ENCODE results near the gene SNURF. TPM values are rescaled to one million over a fixed set of nuclear protein-coding genes. Genes with fewer than 3 reads are reported as not detected.
"Not testable (repeated sequence)": the region's sequence is repeated elsewhere in the genome, so short reads cannot be mapped to it uniquely, and the experiment has no call there.

Gene SNURF
- not detected in 2 replicates for total RNA-seq (2014; rRNA removed; shearing (Covaris generic); ENCODE audit: low replicate concordance)

DNA sequence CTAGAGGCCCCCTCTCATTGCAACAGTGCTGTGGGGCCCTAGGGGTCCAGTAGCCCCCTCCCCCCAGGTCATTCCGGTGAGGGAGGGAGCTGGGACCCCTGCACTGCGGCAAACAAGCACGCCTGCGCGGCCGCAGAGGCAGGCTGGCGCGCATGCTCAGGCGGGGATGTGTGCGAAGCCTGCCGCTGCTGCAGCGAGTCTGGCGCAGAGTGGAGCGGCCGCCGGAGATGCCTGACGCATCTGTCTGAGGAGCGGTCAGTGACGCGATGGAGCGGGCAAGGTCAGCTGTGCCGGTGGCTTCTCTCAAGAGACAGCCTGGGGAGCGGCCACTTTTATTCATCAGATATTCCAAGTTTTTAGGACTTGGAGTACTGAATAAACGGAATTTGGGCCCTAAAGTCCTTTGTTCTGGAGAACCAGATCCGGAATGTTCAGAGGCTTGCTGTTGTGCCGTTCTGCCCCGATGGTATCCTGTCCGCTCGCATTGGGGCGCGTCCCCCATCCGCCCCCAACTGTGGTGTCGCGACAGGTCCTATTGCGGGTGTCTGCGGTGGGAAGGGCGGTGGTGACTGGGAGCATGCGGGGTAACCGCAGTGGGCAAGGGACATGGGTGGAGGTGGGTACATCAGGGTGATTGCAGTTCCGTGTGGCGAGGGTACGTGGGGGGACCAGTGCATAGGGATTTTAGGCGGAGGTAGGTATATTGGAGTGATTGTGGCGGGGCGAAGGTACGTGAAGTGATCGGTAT is at the start of gene SNURF, which contains the start of gene SNRPN:
Gene SNURF, plus strand, starts transcription at position 205 of the 748 bp plus-strand sequence. Its CDS starts 62 bp downstream, at position 267.
Gene SNRPN, plus strand, starts transcription at position 205 of the 748 bp plus-strand sequence. CDS start 19,467 bp downstream, outside the sequence.
- in situ Hi-C loops (cut with HindIII; ENCODE audit: low pct_unique_long_range_greater_than_20kb, low sequenced_read_pairs): no loop called here
- DNase-seq (ENCODE audit: low read depth): peak; percentile 43

DNA sequence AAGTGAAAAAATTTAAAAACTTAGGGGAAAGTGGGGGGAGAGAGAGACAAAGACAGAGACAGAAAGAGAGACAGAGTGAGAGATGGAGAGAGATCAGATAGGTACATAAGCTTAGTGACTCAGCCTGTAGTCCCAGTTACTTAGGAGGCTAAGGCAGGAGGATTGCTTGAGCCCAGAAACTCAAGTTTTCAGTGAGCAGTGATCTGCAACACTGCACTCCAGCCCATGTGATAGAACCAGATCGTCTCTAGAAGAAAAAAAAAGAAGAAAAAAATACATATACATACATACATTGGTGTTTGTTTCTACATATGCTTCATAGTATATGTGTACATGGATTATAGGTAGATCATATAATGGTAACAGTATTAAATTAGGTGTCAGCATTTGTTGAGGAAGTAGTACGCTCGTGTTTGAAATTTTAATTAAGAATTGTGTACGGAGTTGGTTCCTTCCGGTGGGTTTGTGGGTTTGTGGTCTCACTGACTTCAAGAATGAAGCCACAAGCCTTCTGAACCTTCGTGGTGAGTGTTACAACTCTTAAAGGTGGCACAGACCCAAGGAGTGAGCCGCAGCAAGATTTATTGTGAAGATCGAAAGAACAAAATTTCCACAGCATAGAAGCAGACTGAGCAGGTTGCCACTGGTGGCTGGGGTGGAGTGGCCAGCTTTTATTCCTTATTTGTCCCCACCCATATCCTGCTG is 38.3 kb upstream of the SNURF start:
- no peak for DNase-seq (ENCODE audit: low read depth)
- in situ Hi-C loops (cut with HindIII; ENCODE audit: low pct_unique_long_range_greater_than_20kb, low sequenced_read_pairs): no loop called here

DNA sequence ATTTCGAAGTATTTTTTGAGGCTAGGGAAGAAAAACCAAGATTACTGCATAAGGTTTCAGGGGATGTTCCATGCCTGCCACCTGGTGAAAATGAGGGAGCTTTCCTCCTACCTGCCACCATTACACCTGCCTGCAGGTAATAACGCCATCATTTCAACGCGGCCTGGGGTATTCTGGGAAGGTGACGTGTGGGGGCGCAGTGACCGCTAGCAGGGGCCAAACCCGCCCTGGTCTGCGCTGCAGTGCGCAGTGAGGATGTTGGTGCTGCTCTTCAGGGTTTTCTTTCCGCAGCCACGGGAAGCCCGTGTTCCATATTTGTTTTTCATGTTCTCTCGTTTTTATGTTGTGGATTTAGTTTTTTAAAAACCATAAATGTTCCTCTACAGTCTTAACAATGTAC is 37.4 kb upstream of the SNURF start:
- no peak for DNase-seq (ENCODE audit: low read depth)
- in situ Hi-C loops (cut with HindIII; ENCODE audit: low pct_unique_long_range_greater_than_20kb, low sequenced_read_pairs): no loop called here

GRCh38 chr15:24919446-24919845 is 35.3 kb upstream of the SNURF start:
- in situ Hi-C loops (cut with HindIII; ENCODE audit: low pct_unique_long_range_greater_than_20kb, low sequenced_read_pairs): no loop called here
- no peak for DNase-seq (ENCODE audit: low read depth)

- in situ Hi-C loops (cut with HindIII; ENCODE audit: low pct_unique_long_range_greater_than_20kb, low sequenced_read_pairs); DNase-seq (ENCODE audit: low read depth): not testable (repeated sequence)
Observed at GRCh38 chr15:24922781-24923180, 32.0 kb upstream of the SNURF start.

GRCh38 chr15:24924153-24924552 is 30.6 kb upstream of the SNURF start:
- DNase-seq (ENCODE audit: low read depth): no peak
- in situ Hi-C loops (cut with HindIII; ENCODE audit: low pct_unique_long_range_greater_than_20kb, low sequenced_read_pairs): no loop called here

- in situ Hi-C loops (cut with HindIII; ENCODE audit: low pct_unique_long_range_greater_than_20kb, low sequenced_read_pairs): no loop called here
- DNase-seq (ENCODE audit: low read depth): no peak
Observed at GRCh38 chr15:24924621-24925020, 30.2 kb upstream of the SNURF start.

DNA sequence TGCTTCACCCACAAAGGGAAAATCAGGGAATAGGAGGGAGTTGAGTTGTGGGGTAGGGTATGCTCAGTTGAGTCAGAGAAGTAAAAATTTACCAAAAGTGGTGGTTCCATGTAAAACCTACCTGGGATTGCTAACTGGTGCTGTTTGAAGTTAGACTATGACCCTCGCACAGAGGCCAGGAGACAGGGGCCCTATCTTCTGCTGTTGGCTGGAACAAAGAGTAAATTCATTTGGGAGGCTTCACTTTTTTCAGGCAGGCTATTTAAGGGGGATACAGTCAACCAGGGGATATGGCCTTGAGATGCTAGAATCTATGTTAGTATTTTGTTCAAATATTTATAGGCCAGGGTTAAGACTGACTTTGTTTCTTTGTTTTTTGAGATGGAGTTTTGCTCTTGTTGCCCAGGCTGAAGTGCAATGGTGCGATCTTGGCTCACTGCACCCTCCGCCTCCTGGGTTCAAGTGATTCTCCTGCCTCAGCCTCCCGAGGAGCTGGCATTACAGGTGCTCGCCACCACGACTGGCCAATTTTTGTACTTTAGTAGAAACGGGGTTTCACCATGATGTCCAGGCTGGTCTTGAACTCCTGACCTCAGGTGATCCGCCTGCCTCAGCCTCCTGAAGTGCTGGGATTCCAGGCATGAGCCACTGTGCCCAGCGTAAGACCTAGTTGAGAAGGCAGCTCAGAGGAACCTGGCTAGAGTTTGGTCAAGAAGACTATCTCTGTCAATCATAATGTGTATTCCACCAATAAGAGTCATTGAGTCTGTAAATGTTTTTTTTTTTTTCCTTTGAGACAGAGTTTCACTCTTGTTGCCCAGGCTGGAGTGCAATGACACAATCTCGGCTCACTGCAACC is 22.7 kb upstream of the SNURF start:
- DNase-seq (ENCODE audit: low read depth); in situ Hi-C loops (cut with HindIII; ENCODE audit: low pct_unique_long_range_greater_than_20kb, low sequenced_read_pairs): not testable (repeated sequence)

GRCh38 chr15:24933716-24934115 is 21.1 kb upstream of the SNURF start:
- DNase-seq (ENCODE audit: low read depth): no peak
- in situ Hi-C loops (cut with HindIII; ENCODE audit: low pct_unique_long_range_greater_than_20kb, low sequenced_read_pairs): no loop called here

GRCh38 chr15:24938224-24938623 is 16.6 kb upstream of the SNURF start:
- DNase-seq (ENCODE audit: low read depth); in situ Hi-C loops (cut with HindIII; ENCODE audit: low pct_unique_long_range_greater_than_20kb, low sequenced_read_pairs): not testable (repeated sequence)

- in situ Hi-C loops (cut with HindIII; ENCODE audit: low pct_unique_long_range_greater_than_20kb, low sequenced_read_pairs): no loop called here
- no peak for DNase-seq (ENCODE audit: low read depth)
Observed at GRCh38 chr15:24940236-24940635, 14.6 kb upstream of the SNURF start.

- in situ Hi-C loops (cut with HindIII; ENCODE audit: low pct_unique_long_range_greater_than_20kb, low sequenced_read_pairs): no loop called here
- DNase-seq (ENCODE audit: low read depth): no peak
Observed at GRCh38 chr15:24943361-24943760, 11.4 kb upstream of the SNURF start.

- in situ Hi-C loops (cut with HindIII; ENCODE audit: low pct_unique_long_range_greater_than_20kb, low sequenced_read_pairs): no loop called here
- peak; percentile 21 for DNase-seq (ENCODE audit: low read depth)
Observed at GRCh38 chr15:24944954-24945353, 9.8 kb upstream of the SNURF start.

DNA sequence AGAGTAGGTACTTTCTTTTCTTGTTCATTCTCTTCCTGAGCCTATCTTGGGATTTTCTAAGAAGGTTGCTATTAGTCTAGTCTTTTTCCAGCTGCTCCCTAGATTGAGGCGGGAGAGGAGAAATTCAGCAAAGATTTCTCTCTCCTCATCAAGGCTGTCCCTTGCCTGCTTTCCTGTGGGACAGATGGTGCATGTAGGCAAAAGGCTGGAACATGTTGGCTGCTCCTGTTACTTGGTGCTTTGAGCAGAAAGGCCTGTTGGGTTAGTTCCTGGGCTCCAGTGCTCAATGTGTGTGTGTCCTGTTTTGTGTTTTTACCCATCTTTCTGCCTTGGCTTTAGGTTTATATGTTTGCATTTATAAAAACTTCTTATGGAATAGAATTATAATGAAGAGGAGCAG is 9.1 kb upstream of the SNURF start:
- in situ Hi-C loops (cut with HindIII; ENCODE audit: low pct_unique_long_range_greater_than_20kb, low sequenced_read_pairs): no loop called here
- DNase-seq (ENCODE audit: low read depth): no peak

- no peak for DNase-seq (ENCODE audit: low read depth)
- in situ Hi-C loops (cut with HindIII; ENCODE audit: low pct_unique_long_range_greater_than_20kb, low sequenced_read_pairs): no loop called here
Observed at GRCh38 chr15:24948495-24948894, 6.3 kb upstream of the SNURF start.

- no peak for DNase-seq (ENCODE audit: low read depth)
Observed at GRCh38 chr15:24955531-24955921, 739 bp downstream of the SNURF start.

GRCh38 chr15:24956111-24956838 is 1.5 kb downstream of the SNURF start:
- peak; percentile 83 for DNase-seq (ENCODE audit: low read depth)

More at GRCh38 chr15:24955531-24955921, 739 bp downstream of the SNURF start:
- in situ Hi-C loops (cut with HindIII; ENCODE audit: low pct_unique_long_range_greater_than_20kb, low sequenced_read_pairs): no loop called here

DNA sequence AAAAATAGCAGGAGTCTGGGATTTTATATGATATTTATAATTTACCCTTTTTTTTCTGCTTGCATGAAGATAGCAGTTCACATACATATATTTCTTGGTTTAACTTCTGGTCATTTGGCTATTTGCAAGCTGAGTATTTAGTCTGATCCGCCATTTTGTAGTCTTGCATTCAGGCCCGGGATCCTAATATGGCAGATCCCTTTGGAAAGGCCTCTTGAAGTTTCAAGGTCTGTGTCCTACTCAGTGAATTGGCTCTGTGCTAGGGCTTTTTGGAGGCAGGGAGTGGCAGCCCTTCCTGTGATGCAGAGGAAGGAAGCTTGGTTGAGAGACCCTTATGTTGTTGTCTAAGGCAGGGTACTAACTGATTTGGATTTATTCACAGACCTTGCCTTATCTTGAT is 2.9 kb downstream of the SNURF start:
- in situ Hi-C loops (cut with HindIII; ENCODE audit: low pct_unique_long_range_greater_than_20kb, low sequenced_read_pairs): no loop called here

More at GRCh38 chr15:24956111-24956838, 1.5 kb downstream of the SNURF start:
- in situ Hi-C loops (cut with HindIII; ENCODE audit: low pct_unique_long_range_greater_than_20kb, low sequenced_read_pairs): no loop called here

More for the DNA sequence above, 2.9 kb downstream of the SNURF start:
- DNase-seq (ENCODE audit: low read depth): no peak
